K562 (cell line): ENCODE data around the gene STAB2. TPM values are rescaled to one million over a fixed set of nuclear protein-coding genes. Genes with fewer than 3 reads are reported as not detected.
A peak's percentile ranks its signal among the peaks of the same experiment; 100 is the strongest.

Experiments used
- ATAC-seq: fragments of 200-7000 bp; cut with Tn5 transposase; 3 replicates; pipeline ENCODE4 v1.9.1; 2020; ENCODE audit warnings: moderate library complexity
- BruUV-seq: library from RNA; stranded (reverse); fragments of 400-500 nt; replicated peaks from 2 replicates; lab custom pipeline; 2021; lab: Mats Ljungman, UMichigan
- CTCF ChIA-PET: fragments of 300-600 bp; formaldehyde crosslinking; extraction: SDS; loops from one replicate; lab custom pipeline; 2021; ENCODE audit warnings: low intra/inter-chr PET ratio; lab: Yijun Ruan, JAX
- POLR2A ChIA-PET: fragments of 300-600, 350-650 bp; sonication (Branson Sonifier 250); formaldehyde crosslinking; extraction: SDS; loops from one replicate; lab custom pipeline; 2021; ENCODE audit warnings: antibody characterized with exemption, inconsistent platforms; lab: Yijun Ruan, JAX
- DNase-seq, 4 experiments: peaks; one replicate each; pipeline versions ENCODE4 v3.0.0 to v3.0.0-alpha.2; 2011 to 2018; ENCODE audit warnings: low spot score in 3 of 4, mixed read lengths in 3 of 4; ENCODE audit errors: extremely low read depth in 1 of 4
- FAIRE-seq: peaks from 2 replicates; lab custom pipeline; 2011; peaks lifted over from hg19 to GRCh38; lab: Jason Lieb, UNC
- H2AFZ ChIP-seq: 2 replicates; pipeline ENCODE4 v1.6.0; 2011; ENCODE audit warnings: low read depth, low read length, control low read depth, inconsistent platforms
- H3K27ac ChIP-seq: fragments of 200-600 bp; 3 replicates; pipeline ENCODE4 v1.8.0; 2011; ENCODE audit warnings: low read depth, mild to moderate bottlenecking, control low read depth, inconsistent platforms, low read length, moderate library complexity, mixed read lengths; ENCODE audit errors: extremely low read depth
- H3K27me3 ChIP-seq, 2 experiments: fragments of 300-600 bp in 1 of 2; 2 replicates in 1 of 2; 3 replicates in 1 of 2; pipeline versions ENCODE4 v1.6.0 to v1.8.0; 2011; ENCODE audit warnings: inconsistent platforms in 2 of 2, low read length in 2 of 2, mild to moderate bottlenecking in 1 of 2, mixed read lengths in 1 of 2, moderate library complexity in 1 of 2; ENCODE audit not compliant: control insufficient read depth in 2 of 2, insufficient read depth in 2 of 2
- H3K36me3 ChIP-seq: fragments of 300-600 bp; 3 replicates; pipeline ENCODE4 v1.8.0; 2011; ENCODE audit warnings: mild to moderate bottlenecking, low read length, inconsistent platforms; ENCODE audit not compliant: control insufficient read depth, insufficient read depth
- H3K4me1 ChIP-seq, 2 experiments: fragments of 200-600 bp in 1 of 2; replicated peaks in 1 of 2; 2 replicates in 1 of 2; 3 replicates in 1 of 2; pipeline versions ENCODE4 v1.5.1 to v1.8.0; 2011; ENCODE audit warnings: inconsistent platforms in 2 of 2, low read length in 2 of 2, mild to moderate bottlenecking in 1 of 2, mixed read lengths in 1 of 2, moderate library complexity in 1 of 2; ENCODE audit not compliant: control insufficient read depth in 2 of 2, insufficient read depth in 2 of 2
- H3K4me2 ChIP-seq: 2 replicates; pipeline ENCODE4 v1.6.1; 2011; ENCODE audit warnings: low read length, control low read depth, inconsistent platforms, mixed read lengths; ENCODE audit not compliant: insufficient read depth
- H3K4me3 ChIP-seq: fragments of 200-600 bp; sonication (generic), shearing (Covaris generic); 2 replicates; pipeline ENCODE4 v1.5.1; 2016; ENCODE audit warnings: control low read depth, inconsistent platforms
- H3K79me2 ChIP-seq: fragments of 200-600 bp; 3 replicates; pipeline ENCODE4 v1.8.0; 2011; ENCODE audit warnings: low read length, inconsistent platforms; ENCODE audit not compliant: control insufficient read depth, insufficient read depth
- H3K9ac ChIP-seq, 2 experiments: 2 replicates each; pipeline versions ENCODE4 v1.6.0 to v1.6.1; 2011; ENCODE audit warnings: low read depth in 2 of 2, low read length in 2 of 2, control low read depth in 1 of 2, inconsistent platforms in 1 of 2, mild to moderate bottlenecking in 1 of 2, mixed read lengths in 1 of 2; ENCODE audit not compliant: insufficient read depth in 1 of 2
- H3K9me1 ChIP-seq: one replicate; pipeline ENCODE4 v1.6.0; 2011; ENCODE audit warnings: inconsistent platforms, mild to moderate bottlenecking, low read length, moderate library complexity; ENCODE audit not compliant: control insufficient read depth, insufficient read depth
- H3K9me3 ChIP-seq: replicated peaks from 2 replicates; pipeline ENCODE4 v1.5.1; 2011; ENCODE audit warnings: low read depth, low read length, inconsistent platforms; ENCODE audit not compliant: control insufficient read depth, insufficient read depth
- H4K20me1 ChIP-seq: replicated peaks from 2 replicates; pipeline ENCODE4 v1.6.1; 2011; ENCODE audit warnings: low read length, inconsistent platforms, mixed read lengths; ENCODE audit not compliant: control insufficient read depth, insufficient read depth
- ARID1B ChIP-seq: fragments of 450-650 bp; IDR thresholded peaks from 2 replicates; pipeline ENCODE4 v1.6.1; 2016; ENCODE audit warnings: antibody characterized with exemption, mild to moderate bottlenecking, inconsistent platforms
- CBX5 ChIP-seq: IDR thresholded peaks from 2 replicates; pipeline ENCODE4 v1.6.1; 2014; ENCODE audit warnings: low read depth, borderline replicate concordance
- GATAD2B ChIP-seq: fragments of 450-650 bp; IDR thresholded peaks from 2 replicates; pipeline ENCODE4 v1.6.1; 2017; ENCODE audit warnings: mild to moderate bottlenecking, borderline replicate concordance
- NFATC3 ChIP-seq: fragments of 450-650 bp; IDR thresholded peaks from 2 replicates; pipeline ENCODE4 v1.6.1; 2017; ENCODE audit warnings: mild to moderate bottlenecking
- PTRF ChIP-seq: fragments of 450-650 bp; IDR thresholded peaks from 2 replicates; pipeline ENCODE4 v1.6.1; 2016; ENCODE audit warnings: mild to moderate bottlenecking, missing genetic modification characterization, missing compliant biosample characterization
- SMARCC2 ChIP-seq: fragments of 450-650 bp; IDR thresholded peaks from 2 replicates; pipeline ENCODE4 v1.6.1; 2017; ENCODE audit warnings: antibody characterized with exemption, moderate library complexity, mild to moderate bottlenecking, low read depth
- TAF1 ChIP-seq: IDR thresholded peaks from 2 replicates; pipeline ENCODE4 v1.6.1; 2011; ENCODE audit warnings: mild to moderate bottlenecking, low read length, moderate library complexity; ENCODE audit not compliant: insufficient read depth, control insufficient read depth, severe bottlenecking; ENCODE audit errors: extremely low read depth
- ZNF146 ChIP-seq: IDR thresholded peaks from one replicate; pipeline ENCODE4 v1.6.1; 2018; ENCODE audit warnings: missing compliant biosample characterization; ENCODE audit not compliant: unreplicated experiment
- ZNF41 ChIP-seq: fragments of 250-450 bp; sonication (Bioruptor Pico); conservative IDR thresholded peaks from 2 replicates; pipeline ENCODE4 v1.4.0; 2020; ENCODE audit warnings: mild to moderate bottlenecking
- ZNF444 ChIP-seq: fragments of 250-450 bp; sonication (Bioruptor Pico); IDR thresholded peaks from 2 replicates; pipeline ENCODE4 v1.4.0; 2020; ENCODE audit warnings: mild to moderate bottlenecking, moderate library complexity
- WGBS: fragments of 100-300 bp; shearing (Covaris generic); methylation state at CpG from one replicate; pipeline ENCODE4 v1.1.6; 2016; ENCODE audit warnings: low coverage, mixed read lengths; ENCODE audit not compliant: insufficient coverage; ENCODE audit errors: missing lambda C conversion rate; 5-methylcytosine and 5-hydroxymethylcytosine counted together
- in situ Hi-C: fragments of 300-500 bp; cut with MboI; formaldehyde crosslinking; loops from 4 replicates; pipeline ENCODE4 v1.15.0; 2018; ENCODE audit warnings: inconsistent platforms, mixed read lengths
- intact Hi-C: fragments of 100-400 bp; cut with micrococcal nuclease; formaldehyde crosslinking; loops from 2 replicates; pipeline ENCODE4 v1.14.2; 2022
- polyA plus RNA-seq, 8 experiments: library from polyadenylated mRNA; depleted of rRNA in 4 of 8; stranded (reverse) in 5 of 8; unstranded in 3 of 8; fragments of >200 nt; fragmentation: Nextera tagmentation in 2 of 8; fragmentation: Illumina TruSeq in 1 of 8; extraction: Ambion mirVana in 2 of 8; extraction: Trizol in 1 of 8; gene quantifications; 2 replicates each; pipeline versions ENCODE4 v1.2.1 to v1.2.3, GENCODE V29; 2011 to 2014; ENCODE audit warnings: inconsistent platforms in 1 of 8, missing spikeins in 1 of 8
- total RNA-seq, 7 experiments: library from RNA; depleted of rRNA in 6 of 7; stranded (reverse); fragments of >200 nt in 6 of 7; fragmentation: Illumina TruSeq in 2 of 7; extraction: Trizol in 2 of 7; gene quantifications; 2 replicates each; pipeline versions ENCODE4 v1.2.1 to v1.2.3, GENCODE V29; 2011 to 2021; ENCODE audit warnings: low replicate concordance in 1 of 7
- TF ChIP-seq, protein P1 (sequence below): fragments of 250-450 bp; sonication (Bioruptor Pico); IDR thresholded peaks from 2 replicates; pipeline ENCODE4 v1.4.0; 2020; ENCODE audit warnings: mild to moderate bottlenecking, moderate library complexity
- TF ChIP-seq, protein P2 (sequence below), 2 experiments: fragments of 450-650 bp in 1 of 2; sonication (generic) in 1 of 2; formaldehyde crosslinking in 1 of 2; IDR thresholded peaks in 1 of 2; conservative IDR thresholded peaks in 1 of 2; 2 replicates each; pipeline versions ENCODE4 v1.6.1 to v1.8.1; 2016 to 2023; ENCODE audit warnings: mild to moderate bottlenecking in 2 of 2, moderate library complexity in 2 of 2, inconsistent platforms in 1 of 2, missing genetic modification reagents in 1 of 2

Gene STAB2
- total and polyA plus RNA-seq, 9 of the 15 experiments (the other 6 are each of a cell fraction or from before 2014, with no cell fraction given) = 0.10 TPM; not detected in 8

DNA sequence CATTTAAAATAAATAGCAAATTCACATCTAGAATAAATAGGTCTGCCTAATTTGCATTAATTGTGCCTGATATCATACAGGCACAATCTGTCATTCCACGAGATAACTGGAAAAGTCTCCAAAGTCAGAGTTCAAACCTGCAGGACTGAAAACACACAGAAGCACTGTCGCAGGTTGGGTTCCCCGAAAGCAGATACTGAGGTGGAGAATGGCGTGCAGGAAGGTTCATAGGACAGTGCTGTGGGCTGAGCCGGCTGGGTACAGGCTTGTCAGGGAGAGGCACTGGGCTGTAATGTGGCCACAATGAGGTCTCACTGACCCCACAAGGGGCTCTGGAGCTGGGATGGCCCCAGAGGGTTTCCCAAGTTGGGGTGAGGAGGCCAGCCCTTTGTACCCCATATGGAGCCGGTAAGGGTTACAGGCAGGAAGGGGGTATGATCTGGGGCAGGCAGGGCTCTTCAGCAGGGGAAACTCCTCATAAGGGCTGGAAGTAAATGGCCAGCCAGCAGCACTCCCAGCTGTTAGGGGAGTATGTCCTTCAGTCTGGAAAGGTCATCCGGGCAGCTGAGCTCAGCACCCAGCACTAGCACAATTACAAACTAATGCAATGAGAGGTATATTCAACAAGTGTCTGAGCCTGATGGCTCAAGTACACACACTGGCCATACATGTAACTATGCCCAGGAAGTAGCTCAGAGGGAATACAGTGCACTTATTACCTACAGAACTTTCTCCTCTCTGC is 185.5 kb downstream of the STAB2 start:
- 91% methylated on average over 7 of the region's 7 CpGs for WGBS
- Histone ChIP-seq H3K4me1 (peaks cover 0 to 5% of the 10 kb centered on the region in 2 experiments; a peak in 1 of 5 replicates), H4K20me1 (no peaks in the 10 kb centered on the region), H2AFZ (no peak overlapping the region), H3K4me3 (no peak overlapping the region), H3K9me1 (peaks cover 4% of the 10 kb centered on the region), H3K27ac (no peak overlapping the region), H3K27me3 (no peaks in the 10 kb centered on the region), H3K79me2 (no peaks in the 10 kb centered on the region), H3K4me2 (no peak overlapping the region), H3K9ac (peak overlapping the region in 1 of 2 experiments; percentile 19; a peak in 2 of 4 replicates), H3K9me3 (no peaks in the 10 kb centered on the region), H3K36me3 (peaks cover 74% of the 10 kb centered on the region)
- TF ChIP-seq GATAD2B = no peak
- TF ChIP-seq, protein P1, sequence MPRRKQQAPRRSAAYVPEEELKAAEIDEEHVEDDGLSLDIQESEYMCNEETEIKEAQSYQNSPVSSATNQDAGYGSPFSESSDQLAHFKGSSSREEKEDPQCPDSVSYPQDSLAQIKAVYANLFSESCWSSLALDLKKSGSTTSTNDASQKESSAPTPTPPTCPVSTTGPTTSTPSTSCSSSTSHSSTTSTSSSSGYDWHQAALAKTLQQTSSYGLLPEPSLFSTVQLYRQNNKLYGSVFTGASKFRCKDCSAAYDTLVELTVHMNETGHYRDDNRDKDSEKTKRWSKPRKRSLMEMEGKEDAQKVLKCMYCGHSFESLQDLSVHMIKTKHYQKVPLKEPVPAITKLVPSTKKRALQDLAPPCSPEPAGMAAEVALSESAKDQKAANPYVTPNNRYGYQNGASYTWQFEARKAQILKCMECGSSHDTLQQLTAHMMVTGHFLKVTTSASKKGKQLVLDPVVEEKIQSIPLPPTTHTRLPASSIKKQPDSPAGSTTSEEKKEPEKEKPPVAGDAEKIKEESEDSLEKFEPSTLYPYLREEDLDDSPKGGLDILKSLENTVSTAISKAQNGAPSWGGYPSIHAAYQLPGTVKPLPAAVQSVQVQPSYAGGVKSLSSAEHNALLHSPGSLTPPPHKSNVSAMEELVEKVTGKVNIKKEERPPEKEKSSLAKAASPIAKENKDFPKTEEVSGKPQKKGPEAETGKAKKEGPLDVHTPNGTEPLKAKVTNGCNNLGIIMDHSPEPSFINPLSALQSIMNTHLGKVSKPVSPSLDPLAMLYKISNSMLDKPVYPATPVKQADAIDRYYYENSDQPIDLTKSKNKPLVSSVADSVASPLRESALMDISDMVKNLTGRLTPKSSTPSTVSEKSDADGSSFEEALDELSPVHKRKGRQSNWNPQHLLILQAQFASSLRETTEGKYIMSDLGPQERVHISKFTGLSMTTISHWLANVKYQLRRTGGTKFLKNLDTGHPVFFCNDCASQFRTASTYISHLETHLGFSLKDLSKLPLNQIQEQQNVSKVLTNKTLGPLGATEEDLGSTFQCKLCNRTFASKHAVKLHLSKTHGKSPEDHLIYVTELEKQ (CRISPR knock-in tag) = no peak
- TF ChIP-seq TAF1 = no peak
- TF ChIP-seq, protein P2, sequence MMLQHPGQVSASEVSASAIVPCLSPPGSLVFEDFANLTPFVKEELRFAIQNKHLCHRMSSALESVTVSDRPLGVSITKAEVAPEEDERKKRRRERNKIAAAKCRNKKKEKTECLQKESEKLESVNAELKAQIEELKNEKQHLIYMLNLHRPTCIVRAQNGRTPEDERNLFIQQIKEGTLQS (IDR thresholded peaks at IDR 0.05) = no peak
- TF ChIP-seq, protein P2 (CRISPR knock-in tag; conservative IDR thresholded peaks at IDR 0.05) = no peak
- no peak for TF ChIP-seq PTRF (tag)
- no peak for TF ChIP-seq ZNF41
- no peak for TF ChIP-seq CBX5
- no peak for TF ChIP-seq SMARCC2
- no peak for TF ChIP-seq NFATC3
- TF ChIP-seq ZNF444 = no peak
- no peak for TF ChIP-seq ARID1B
- no peak for TF ChIP-seq ZNF146
- CTCF ChIA-PET = interaction anchor here (0.5 to 2.1 kb wide), 3 partner anchors 97 to 468 kb away, joined by 6 to 33 read pairs (median 6); no protein-coding TSS in a partner anchor
- no TSS peak for BruUV-seq
- POLR2A ChIA-PET = interaction anchor here (1.0 to 2.2 kb wide), 6 partner anchors 9 to 158 kb away, joined by 3 to 7 read pairs (median 5); partner anchors contain the start of gene HSP90B1
- in situ Hi-C loops = no loop called here
- intact Hi-C loops = loop anchor here (5.0 kb wide), 1 partner anchor 335 kb away; no protein-coding TSS in a partner anchor
- no peak for DNase-seq
- peak; percentile 18; the same call in 2 of the 3 replicates for ATAC-seq
- no peak for FAIRE-seq
